Panc1 (cell line): ENCODE measurements around the gene F3. TPM values are rescaled to one million over a fixed set of nuclear protein-coding genes. Genes with fewer than 3 reads are reported as not detected.
A peak's percentile ranks its signal among the peaks of the same experiment; 100 is the strongest.

Experiments
- ATAC-seq: fragments of 200-7000 bp; cut with Tn5 transposase; 2 replicates; pipeline ENCODE4 v1.9.1; 2020; ENCODE audit warnings: mild to moderate bottlenecking, moderate library complexity
- BruUV-seq: library from RNA; stranded (reverse); fragments of 400-500 nt; replicated peaks from 2 replicates; lab custom pipeline; 2021; lab: Mats Ljungman, UMichigan
- CTCF ChIA-PET: fragments of 300-600 bp; sonication (Branson Sonifier 250); formaldehyde crosslinking; loops from one replicate; lab custom pipeline; 2022; ENCODE audit warnings: antibody characterized with exemption; lab: Charles Lee
- POLR2A ChIA-PET: fragments of 300-600 bp; sonication (Branson Sonifier 250); formaldehyde crosslinking; loops from one replicate; lab custom pipeline; 2022; ENCODE audit warnings: antibody characterized with exemption; lab: Charles Lee
- DNase-seq: peaks from one replicate; pipeline ENCODE4 v3.0.0-alpha.2; 2010; ENCODE audit warnings: low read depth, low spot score
- H3K27ac ChIP-seq: 2 replicates; pipeline ENCODE4 v1.5.1; 2011; ENCODE audit warnings: mild to moderate bottlenecking, low read length, inconsistent platforms
- H3K27me3 ChIP-seq: fragments of 200-500 bp; sonication (Bioruptor generic); 2 replicates; pipeline ENCODE4 v1.6.0; 2014; ENCODE audit warnings: low read length, inconsistent platforms; ENCODE audit not compliant: control insufficient read depth, insufficient read depth
- H3K36me3 ChIP-seq: fragments of 200-500 bp; sonication (Bioruptor generic); 2 replicates; pipeline ENCODE4 v1.5.1; 2014; ENCODE audit warnings: inconsistent platforms, mild to moderate bottlenecking, low read length, moderate library complexity; ENCODE audit not compliant: control insufficient read depth, insufficient read depth
- H3K4me1 ChIP-seq: 2 replicates; pipeline ENCODE4 v1.5.1; 2011; ENCODE audit warnings: inconsistent platforms, mild to moderate bottlenecking, low read length, moderate library complexity; ENCODE audit not compliant: control insufficient read depth, insufficient read depth
- H3K4me3 ChIP-seq, 2 experiments: 2 replicates each; pipeline ENCODE4 v1.5.1; 2011 to 2012; ENCODE audit warnings: low read depth in 2 of 2, low read length in 2 of 2, mild to moderate bottlenecking in 2 of 2, inconsistent platforms in 1 of 2, moderate library complexity in 1 of 2
- H3K9me3 ChIP-seq: fragments of 200-500 bp; sonication (Bioruptor generic); 2 replicates; pipeline ENCODE4 v1.5.1; 2014; ENCODE audit warnings: low read depth, mild to moderate bottlenecking, inconsistent platforms, low read length, moderate library complexity; ENCODE audit not compliant: control insufficient read depth, insufficient read depth
- CTCF ChIP-seq: fragments of 450-650 bp; IDR thresholded peaks from 2 replicates; pipeline ENCODE4 v1.5.1; 2017; ENCODE audit warnings: mild to moderate bottlenecking
- POLR2AphosphoS5 ChIP-seq: IDR thresholded peaks from 2 replicates; pipeline ENCODE4 v1.6.1; 2012; ENCODE audit warnings: mild to moderate bottlenecking, low read depth, low read length, moderate library complexity
- SIN3A ChIP-seq: IDR thresholded peaks from 2 replicates; pipeline ENCODE4 v1.6.1; 2012; ENCODE audit warnings: low read depth, mild to moderate bottlenecking, low read length, moderate library complexity, borderline replicate concordance; ENCODE audit not compliant: insufficient read depth
- TCF7L2 ChIP-seq: IDR thresholded peaks from 2 replicates; pipeline ENCODE4 v1.6.1; 2011; ENCODE audit warnings: mild to moderate bottlenecking, low read depth, low read length, inconsistent platforms
- in situ Hi-C: cut with HindIII; loops from 2 replicates; pipeline ENCODE4 v1.10.0; 2016; ENCODE audit warnings: low sequenced_read_pairs, low pct_unique_long_range_greater_than_20kb
- intact Hi-C: fragments of 100-400 bp; cut with micrococcal nuclease; formaldehyde crosslinking; loops from one replicate; pipeline ENCODE4 v1.10.0; 2022; ENCODE audit not compliant: unreplicated experiment
- total RNA-seq: library from RNA; stranded (reverse); gene quantifications from one replicate; pipeline ENCODE4 v1.2.1, GENCODE V29; 2021; ENCODE audit not compliant: unreplicated experiment
- TF ChIP-seq, protein P1 (sequence below), 2 experiments: IDR thresholded peaks; 2 replicates each; pipeline ENCODE4 v1.6.1; 2011 to 2012; ENCODE audit warnings: low read depth in 2 of 2, control low read depth in 1 of 2, low read length in 1 of 2, mild to moderate bottlenecking in 1 of 2, moderate library complexity in 1 of 2; ENCODE audit not compliant: insufficient read depth in 1 of 2

The F3 gene
- total RNA-seq, 1 experiment from 2014 or later: 2.6 TPM

DNA sequence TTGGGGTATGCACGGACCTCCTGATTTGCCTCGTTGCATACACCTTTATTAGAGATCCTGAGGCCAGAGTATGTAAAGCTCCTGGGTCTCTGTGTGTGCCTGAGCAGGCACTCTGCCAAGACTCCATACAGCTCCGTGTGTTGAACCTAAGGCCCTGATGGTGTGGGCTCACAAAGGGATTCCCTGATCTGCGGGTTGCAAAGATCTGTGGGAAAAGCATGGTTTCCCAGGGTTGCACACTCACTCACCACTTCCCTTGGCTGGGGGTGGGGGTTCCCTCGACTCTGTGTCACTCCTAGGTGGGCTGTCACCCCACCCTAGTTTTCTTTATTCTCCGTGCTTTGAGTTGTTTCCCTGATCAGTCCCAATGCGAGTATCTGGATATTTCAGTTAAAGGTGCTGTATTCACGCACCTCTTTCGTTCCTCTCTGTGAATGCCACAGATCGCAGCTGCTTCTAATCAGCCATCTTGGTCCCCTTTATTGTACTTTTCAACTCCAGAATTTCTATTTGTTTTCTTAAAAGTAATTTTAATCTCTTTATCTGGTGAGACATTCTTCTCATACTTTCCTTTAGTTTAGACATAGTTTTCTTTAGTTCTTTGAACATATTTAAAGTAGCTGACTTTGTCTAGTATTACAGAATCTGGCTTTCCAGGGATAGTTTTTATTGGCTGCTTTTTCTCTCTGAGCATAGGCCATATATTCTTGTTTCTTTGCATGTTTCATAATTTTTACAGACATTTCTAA, 39.0 kb upstream of the F3 start:
- H3K4me3 ChIP-seq: no peak overlapping the region
- no peak for DNase-seq
- TF ChIP-seq, protein P1, sequence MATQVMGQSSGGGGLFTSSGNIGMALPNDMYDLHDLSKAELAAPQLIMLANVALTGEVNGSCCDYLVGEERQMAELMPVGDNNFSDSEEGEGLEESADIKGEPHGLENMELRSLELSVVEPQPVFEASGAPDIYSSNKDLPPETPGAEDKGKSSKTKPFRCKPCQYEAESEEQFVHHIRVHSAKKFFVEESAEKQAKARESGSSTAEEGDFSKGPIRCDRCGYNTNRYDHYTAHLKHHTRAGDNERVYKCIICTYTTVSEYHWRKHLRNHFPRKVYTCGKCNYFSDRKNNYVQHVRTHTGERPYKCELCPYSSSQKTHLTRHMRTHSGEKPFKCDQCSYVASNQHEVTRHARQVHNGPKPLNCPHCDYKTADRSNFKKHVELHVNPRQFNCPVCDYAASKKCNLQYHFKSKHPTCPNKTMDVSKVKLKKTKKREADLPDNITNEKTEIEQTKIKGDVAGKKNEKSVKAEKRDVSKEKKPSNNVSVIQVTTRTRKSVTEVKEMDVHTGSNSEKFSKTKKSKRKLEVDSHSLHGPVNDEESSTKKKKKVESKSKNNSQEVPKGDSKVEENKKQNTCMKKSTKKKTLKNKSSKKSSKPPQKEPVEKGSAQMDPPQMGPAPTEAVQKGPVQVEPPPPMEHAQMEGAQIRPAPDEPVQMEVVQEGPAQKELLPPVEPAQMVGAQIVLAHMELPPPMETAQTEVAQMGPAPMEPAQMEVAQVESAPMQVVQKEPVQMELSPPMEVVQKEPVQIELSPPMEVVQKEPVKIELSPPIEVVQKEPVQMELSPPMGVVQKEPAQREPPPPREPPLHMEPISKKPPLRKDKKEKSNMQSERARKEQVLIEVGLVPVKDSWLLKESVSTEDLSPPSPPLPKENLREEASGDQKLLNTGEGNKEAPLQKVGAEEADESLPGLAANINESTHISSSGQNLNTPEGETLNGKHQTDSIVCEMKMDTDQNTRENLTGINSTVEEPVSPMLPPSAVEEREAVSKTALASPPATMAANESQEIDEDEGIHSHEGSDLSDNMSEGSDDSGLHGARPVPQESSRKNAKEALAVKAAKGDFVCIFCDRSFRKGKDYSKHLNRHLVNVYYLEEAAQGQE (IDR thresholded peaks at IDR 0.05; ENCODE audit: insufficient read depth in 1 of 2, low read depth in 2 of 2, low read length in 1 of 2): no peak
- TF ChIP-seq POLR2AphosphoS5: no peak
- no peak for TF ChIP-seq SIN3A
- no peak for TF ChIP-seq CTCF
- TF ChIP-seq TCF7L2: no peak
- intact Hi-C loops (no loop called here), in situ Hi-C loops (no loop called here)
- POLR2A ChIA-PET: no interaction called here
- ATAC-seq: no peak
- no peaks in the 10 kb centered on the region for H3K9me3 ChIP-seq
- H3K36me3 ChIP-seq: no peaks in the 10 kb centered on the region
- CTCF ChIA-PET: no interaction called here
- no peaks in the 10 kb centered on the region for H3K27me3 ChIP-seq
- no peaks in the 10 kb centered on the region for H3K4me1 ChIP-seq
- no TSS peak for BruUV-seq
- no peak overlapping the region for H3K27ac ChIP-seq

GRCh38 chr1:94579876-94580294, 38.3 kb upstream of the F3 start:
- ATAC-seq (peak; percentile 72; the same call in 1 of the 2 replicates), DNase-seq (no peak)
- no peaks in the 10 kb centered on the region for H3K4me1 ChIP-seq
- ChIA-PET POLR2A (no interaction called here), CTCF (no interaction called here)
- BruUV-seq: no TSS peak
- TF ChIP-seq TCF7L2: no peak
- no peak for TF ChIP-seq POLR2AphosphoS5
- in situ Hi-C loops (no loop called here), intact Hi-C loops (no loop called here)
- H3K9me3 ChIP-seq: no peaks in the 10 kb centered on the region
- no peak overlapping the region for H3K4me3 ChIP-seq
- H3K36me3 ChIP-seq: no peaks in the 10 kb centered on the region
- H3K27me3 ChIP-seq: no peaks in the 10 kb centered on the region
- H3K27ac ChIP-seq: no peak overlapping the region; the same call in 1 of the 2 replicates

DNA sequence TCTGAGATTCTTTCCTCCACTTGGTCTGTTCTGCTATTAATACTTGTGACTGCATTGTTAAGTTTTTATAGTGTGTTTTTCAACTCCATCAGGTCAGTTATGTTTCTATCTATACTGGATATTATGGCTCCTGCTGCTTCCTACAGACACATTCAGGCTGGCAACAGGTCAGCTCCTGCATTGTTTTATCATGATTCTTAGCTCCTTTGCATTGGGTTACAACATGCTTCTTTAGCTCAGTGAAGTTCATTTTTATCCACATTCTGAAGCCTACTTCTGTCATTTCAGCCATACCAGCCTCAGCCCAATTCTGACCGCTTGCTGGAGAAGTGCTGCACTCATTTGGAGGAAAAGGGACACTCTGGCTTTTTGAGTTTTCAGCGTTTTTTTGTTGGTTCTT, 37.3 kb upstream of the F3 start:
- Histone ChIP-seq H3K27me3 (no peaks in the 10 kb centered on the region), H3K36me3 (no peaks in the 10 kb centered on the region), H3K4me1 (no peaks in the 10 kb centered on the region), H3K27ac (no peak overlapping the region), H3K9me3 (no peaks in the 10 kb centered on the region), H3K4me3 (no peak overlapping the region)
- in situ Hi-C loops: no loop called here
- no TSS peak for BruUV-seq
- TF ChIP-seq, protein P1 (IDR thresholded peaks at IDR 0.05; ENCODE audit: insufficient read depth in 1 of 2, low read depth in 2 of 2, low read length in 1 of 2): no peak
- no peak for TF ChIP-seq POLR2AphosphoS5
- TF ChIP-seq CTCF: no peak
- no peak for TF ChIP-seq SIN3A
- no peak for TF ChIP-seq TCF7L2
- ATAC-seq (no peak), DNase-seq (no peak)
- POLR2A ChIA-PET: no interaction called here
- CTCF ChIA-PET: no interaction called here
- intact Hi-C loops: no loop called here
